HepG2 (cell line): Measurements from ENCODE around the gene USP9Y.

Source experiments
- CBX5 ChIP-seq: sonication (generic); formaldehyde crosslinking; IDR thresholded peaks from 2 replicates; pipeline ENCODE4 v1.4.0; 2020; ENCODE audit warnings: missing genetic modification reagents, borderline replicate concordance
- HOXA3 ChIP-seq: sonication (generic); formaldehyde crosslinking; IDR thresholded peaks from 2 replicates; pipeline ENCODE4 v1.5.0; 2020; ENCODE audit warnings: missing genetic modification reagents
- ZNF292 ChIP-seq: sonication (generic); formaldehyde crosslinking; IDR thresholded peaks from 2 replicates; pipeline ENCODE4 v1.8.1; 2022; ENCODE audit warnings: mild to moderate bottlenecking, low read depth, missing genetic modification reagents, borderline replicate concordance
- ZNF850 ChIP-seq: sonication (generic); formaldehyde crosslinking; conservative IDR thresholded peaks from 2 replicates; pipeline ENCODE4 v1.9.0; 2021; ENCODE audit warnings: mild to moderate bottlenecking, missing genetic modification reagents

DNA sequence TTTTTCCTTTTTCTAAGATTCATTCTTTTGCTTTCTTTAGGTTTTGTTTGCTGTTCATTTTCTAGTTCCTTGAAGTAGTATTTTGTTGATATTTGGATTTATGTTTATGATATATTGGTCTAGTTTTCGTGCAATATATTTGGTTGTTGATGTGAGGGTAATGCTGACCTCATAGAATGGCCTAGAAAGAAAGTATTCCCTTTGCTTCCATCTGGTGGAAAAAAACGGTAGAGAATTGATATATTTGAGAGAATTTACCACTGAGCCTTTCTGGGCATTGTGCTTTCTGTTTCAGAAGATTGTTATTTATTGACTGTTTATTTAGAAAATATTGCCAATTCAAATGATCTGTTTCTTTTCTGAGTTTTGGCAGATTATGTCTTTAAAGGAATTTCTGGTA is 9.4 kb downstream of the USP9Y start:
- no peak for TF ChIP-seq HOXA3
- TF ChIP-seq CBX5 (CRISPR knock-in tag), result no peak
- no peak for TF ChIP-seq ZNF292 (CRISPR knock-in tag)
- no peak for TF ChIP-seq ZNF850 (CRISPR knock-in tag)
